ENCODE measurements around the gene PCNX2. TPM values are rescaled to one million over a fixed set of nuclear protein-coding genes. Genes with fewer than 3 reads are reported as not detected.

PCNX2 gene
- total RNA-seq, 1 experiment from 2014 or later: 15.3 TPM

- peaks cover 5 to 13% of the 10 kb centered on the region in 2 experiments for H3K36me3 ChIP-seq (ENCODE audit: control insufficient read depth in 1 of 2, insufficient read depth in 2 of 2, low read length in 2 of 2)
- no peak overlapping the region for H3K4me3 ChIP-seq (replicated peaks in 1 of 2; ENCODE audit: low read depth in 1 of 2, low read length in 2 of 2)
- H4K20me1 ChIP-seq (ENCODE audit: insufficient read depth): no peaks in the 10 kb centered on the region
- ATAC-seq (no peak), DNase-seq (ENCODE audit: low read depth, low spot score) (no peak)
- no TSS peak for BruUV-seq (replicated peaks)
- ChIA-PET CTCF (no interaction called here), POLR2A (no interaction called here), RAD21 (ENCODE audit: low non-redundant PET in 1 of 2, low total read pairs in 2 of 2, uncharacterized antibody in 2 of 2, unreplicated experiment in 2 of 2) (no interaction called here)
- 0 out of 2 replicates have a peak, but pooled peaks cover 3% of the 10 kb centered on the region for H3K79me2 ChIP-seq (ENCODE audit: insufficient read depth, low read length)
- H3K4me1 ChIP-seq (ENCODE audit: control insufficient read depth in 1 of 2, insufficient read depth in 2 of 2, low read length in 2 of 2): peaks cover 15 to 19% of the 10 kb centered on the region in 2 experiments
- no peaks in the 10 kb centered on the region for H3K9me2 ChIP-seq (ENCODE audit: insufficient read depth)
- intact Hi-C loops (cut with micrococcal nuclease): no loop called here
- no peak overlapping the region for H3K27ac ChIP-seq (ENCODE audit: low read depth, low read length)
- no peak overlapping the region for H3K9ac ChIP-seq (ENCODE audit: low read length)
- no peaks in the 10 kb centered on the region for H3K27me3 ChIP-seq (ENCODE audit: insufficient read depth, low read length)
- H2AFZ ChIP-seq (ENCODE audit: low read depth, low read length, poor library complexity, severe bottlenecking): no peak overlapping the region
- no peak overlapping the region for H3K4me2 ChIP-seq (ENCODE audit: low read length)
- H3K9me3 ChIP-seq (ENCODE audit: control insufficient read depth in 1 of 2, insufficient read depth in 1 of 2, low read depth in 1 of 2, low read length in 2 of 2): no peaks in the 10 kb centered on the region
- no peak for TF ChIP-seq REST (IDR thresholded peaks at IDR 0.05; ENCODE audit: low read depth)
- no peak for TF ChIP-seq CBX3 (IDR thresholded peaks at IDR 0.05; ENCODE audit: low read depth)
- no peak for TF ChIP-seq YY1 (IDR thresholded peaks at IDR 0.05; ENCODE audit: extremely low read depth, insufficient replicate concordance, low read depth, low read length)
- no peak for TF ChIP-seq EZH2phosphoT487 (IDR thresholded peaks at IDR 0.05; ENCODE audit: borderline replicate concordance)
- no peak for TF ChIP-seq JUND (IDR thresholded peaks at IDR 0.05)
- TF ChIP-seq ZFX (IDR thresholded peaks at IDR 0.05): no peak
- no peak for TF ChIP-seq POLR2A (IDR thresholded peaks at IDR 0.05; ENCODE audit: borderline replicate concordance, extremely low read depth, insufficient read depth, insufficient read length)
- TF ChIP-seq ATF3 (IDR thresholded peaks at IDR 0.05): no peak
- TF ChIP-seq, protein P1, sequence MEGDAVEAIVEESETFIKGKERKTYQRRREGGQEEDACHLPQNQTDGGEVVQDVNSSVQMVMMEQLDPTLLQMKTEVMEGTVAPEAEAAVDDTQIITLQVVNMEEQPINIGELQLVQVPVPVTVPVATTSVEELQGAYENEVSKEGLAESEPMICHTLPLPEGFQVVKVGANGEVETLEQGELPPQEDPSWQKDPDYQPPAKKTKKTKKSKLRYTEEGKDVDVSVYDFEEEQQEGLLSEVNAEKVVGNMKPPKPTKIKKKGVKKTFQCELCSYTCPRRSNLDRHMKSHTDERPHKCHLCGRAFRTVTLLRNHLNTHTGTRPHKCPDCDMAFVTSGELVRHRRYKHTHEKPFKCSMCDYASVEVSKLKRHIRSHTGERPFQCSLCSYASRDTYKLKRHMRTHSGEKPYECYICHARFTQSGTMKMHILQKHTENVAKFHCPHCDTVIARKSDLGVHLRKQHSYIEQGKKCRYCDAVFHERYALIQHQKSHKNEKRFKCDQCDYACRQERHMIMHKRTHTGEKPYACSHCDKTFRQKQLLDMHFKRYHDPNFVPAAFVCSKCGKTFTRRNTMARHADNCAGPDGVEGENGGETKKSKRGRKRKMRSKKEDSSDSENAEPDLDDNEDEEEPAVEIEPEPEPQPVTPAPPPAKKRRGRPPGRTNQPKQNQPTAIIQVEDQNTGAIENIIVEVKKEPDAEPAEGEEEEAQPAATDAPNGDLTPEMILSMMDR (IDR thresholded peaks at IDR 0.05 in 2 of 3, conservative IDR thresholded peaks at IDR 0.05 in 1 of 3; ENCODE audit: borderline replicate concordance in 1 of 3, insufficient read depth in 1 of 3, low read depth in 2 of 3, low read length in 2 of 3): no peak
- TF ChIP-seq SIN3A (IDR thresholded peaks at IDR 0.05; ENCODE audit: low read depth): no peak
Observed at GRCh38 chr1:233257786-233258185, 37.7 kb downstream of the PCNX2 start.

All from HCT116 (cell line).